GM18498 (cell line): Measurements from ENCODE around the gene ATXN7.
A peak's percentile ranks its signal among the peaks of the same experiment; 100 is the strongest.

ENCODE experiments used
- ATAC-seq: cut with Tn5 transposase; IDR thresholded peaks from one replicate; pipeline ENCODE4 v1.9.1; 2021; ENCODE audit warnings: mild to moderate bottlenecking, moderate library complexity; ENCODE audit not compliant: unreplicated experiment

The ATXN7 gene

DNA sequence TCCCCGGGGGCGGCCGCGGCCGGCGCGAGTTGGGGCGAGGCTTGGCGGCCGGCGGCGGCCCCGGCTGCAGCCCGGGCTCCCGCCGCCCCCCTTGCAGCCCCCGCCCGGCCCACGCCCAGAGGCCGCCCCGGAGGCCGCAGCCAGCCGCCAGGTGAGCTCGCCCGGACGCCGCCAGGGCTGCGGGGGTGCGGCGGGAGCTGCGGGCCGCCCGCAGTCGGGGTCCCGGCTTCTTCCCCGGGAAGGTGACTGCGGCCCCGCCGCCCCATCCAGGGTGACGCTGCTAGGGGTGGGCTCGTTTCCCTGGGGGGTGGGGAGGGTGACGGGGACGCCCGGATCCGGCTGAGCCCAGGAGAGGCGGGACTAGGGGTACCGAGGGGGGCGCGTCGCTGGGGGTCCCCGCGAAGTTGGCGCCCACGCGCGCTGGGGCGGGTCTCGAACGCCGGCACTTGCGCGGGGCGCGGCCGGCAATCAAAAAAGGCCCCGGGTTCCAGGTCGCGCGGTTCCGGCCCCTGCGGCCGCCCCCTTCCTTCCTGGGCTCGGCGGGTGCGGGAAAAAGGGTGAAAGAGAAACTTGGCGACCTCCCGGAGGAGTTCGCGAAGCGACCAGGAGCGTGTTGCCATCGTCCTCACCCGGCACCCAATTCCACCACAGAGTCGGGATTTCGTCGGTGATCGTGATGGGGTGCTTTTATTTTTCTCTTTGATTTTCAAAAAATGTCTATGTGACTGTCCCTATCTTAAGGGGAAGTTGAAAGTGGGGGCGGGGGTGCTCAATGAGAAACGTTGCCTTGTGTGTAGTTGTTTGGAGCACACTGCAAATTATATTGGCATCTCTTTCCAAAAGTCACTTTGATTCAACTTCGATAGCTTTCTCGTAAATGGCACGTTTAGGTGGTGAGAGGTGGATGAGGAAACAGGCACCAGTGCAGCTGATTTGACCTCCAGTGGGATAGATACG, 619 bp downstream of the ATXN7 start:
- peak; percentile 66 for ATAC-seq

DNA sequence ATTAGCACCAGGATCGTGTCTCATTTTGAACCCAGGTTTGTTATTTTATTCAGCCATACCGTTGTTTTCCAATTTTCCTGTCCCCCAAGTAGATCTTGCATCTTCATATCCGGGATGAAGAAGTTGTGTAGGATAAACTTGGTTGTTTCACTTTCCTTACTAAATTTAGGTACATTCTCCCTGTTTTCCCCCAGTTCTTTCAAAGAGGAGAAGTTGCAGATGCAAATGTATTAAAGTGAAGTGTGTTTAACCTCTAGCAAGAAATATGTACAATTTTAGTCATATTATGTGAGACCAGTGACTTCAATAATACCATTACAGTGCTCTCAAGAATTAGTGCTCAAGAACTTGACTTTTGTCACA, 1.3 kb downstream of the ATXN7 start:
- ATAC-seq: no peak

DNA sequence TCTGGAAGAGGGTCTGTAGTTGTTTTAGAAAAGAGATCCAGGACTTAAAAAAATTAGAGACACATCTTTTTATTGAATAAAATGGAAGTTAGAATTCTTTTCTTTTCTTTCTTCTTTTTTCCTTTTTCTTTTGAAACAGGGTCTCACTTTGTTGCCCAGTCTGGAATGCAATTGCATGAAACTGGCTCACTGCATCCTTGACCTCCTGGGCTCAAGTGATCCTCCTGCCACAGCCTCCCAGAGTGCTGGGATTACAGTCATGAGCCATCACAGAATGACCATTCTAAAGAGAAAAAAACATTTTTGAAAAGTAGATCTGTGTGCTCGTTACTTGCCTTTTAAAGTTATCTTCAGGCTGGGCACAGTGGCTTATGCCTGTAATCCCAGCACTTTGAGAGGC, 3.6 kb downstream of the ATXN7 start:
- ATAC-seq: no peak

DNA sequence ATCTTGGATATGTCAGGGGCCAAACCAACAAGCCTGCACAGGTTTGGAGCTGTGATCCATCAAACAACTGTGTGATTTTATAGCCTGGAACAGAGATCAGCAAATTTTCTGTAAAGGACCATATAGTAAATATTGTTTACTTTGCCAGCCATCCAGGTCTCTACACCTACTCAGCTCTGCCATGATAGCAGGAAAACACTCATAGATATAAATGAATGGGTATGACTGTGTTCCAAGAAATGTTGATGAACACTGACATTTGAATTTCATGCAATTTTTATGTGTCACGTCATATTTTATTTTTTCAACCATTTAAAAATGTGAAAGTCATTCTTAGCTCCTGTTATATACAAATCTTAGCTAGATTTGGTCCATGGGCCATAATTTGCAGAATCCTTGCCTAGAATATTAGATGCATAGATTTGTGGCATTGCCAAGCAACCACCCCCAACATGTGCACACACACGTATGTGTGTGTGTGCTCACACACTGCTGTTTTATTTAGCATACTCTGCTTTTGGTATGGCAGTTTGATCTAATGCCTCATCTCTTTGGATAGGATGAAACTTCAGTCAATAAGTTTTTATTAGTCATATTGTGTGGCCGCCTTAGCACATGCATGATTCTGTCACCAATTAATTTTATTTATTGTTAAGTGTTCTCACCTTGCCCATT, 6.4 kb downstream of the ATXN7 start:
- ATAC-seq: no peak

DNA sequence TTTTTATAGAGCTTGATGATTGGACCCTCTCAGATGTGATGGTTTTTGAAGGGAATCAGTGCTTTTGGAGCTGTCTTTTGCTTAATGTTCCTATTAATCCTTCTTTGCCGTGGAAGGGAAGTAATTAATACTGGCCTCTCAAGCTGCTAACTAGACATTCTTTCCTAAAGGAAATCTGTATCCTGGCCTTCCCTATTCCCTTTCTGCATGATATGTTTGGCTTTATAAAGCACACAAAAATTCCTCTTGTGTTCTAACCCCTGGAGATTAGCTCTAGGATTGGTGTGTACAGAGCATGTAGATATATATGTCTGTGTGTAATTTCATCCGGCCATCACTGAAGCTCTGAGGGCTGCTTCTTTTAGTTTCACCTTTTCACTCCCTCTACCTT, 6.9 kb downstream of the ATXN7 start:
- ATAC-seq: no peak

DNA sequence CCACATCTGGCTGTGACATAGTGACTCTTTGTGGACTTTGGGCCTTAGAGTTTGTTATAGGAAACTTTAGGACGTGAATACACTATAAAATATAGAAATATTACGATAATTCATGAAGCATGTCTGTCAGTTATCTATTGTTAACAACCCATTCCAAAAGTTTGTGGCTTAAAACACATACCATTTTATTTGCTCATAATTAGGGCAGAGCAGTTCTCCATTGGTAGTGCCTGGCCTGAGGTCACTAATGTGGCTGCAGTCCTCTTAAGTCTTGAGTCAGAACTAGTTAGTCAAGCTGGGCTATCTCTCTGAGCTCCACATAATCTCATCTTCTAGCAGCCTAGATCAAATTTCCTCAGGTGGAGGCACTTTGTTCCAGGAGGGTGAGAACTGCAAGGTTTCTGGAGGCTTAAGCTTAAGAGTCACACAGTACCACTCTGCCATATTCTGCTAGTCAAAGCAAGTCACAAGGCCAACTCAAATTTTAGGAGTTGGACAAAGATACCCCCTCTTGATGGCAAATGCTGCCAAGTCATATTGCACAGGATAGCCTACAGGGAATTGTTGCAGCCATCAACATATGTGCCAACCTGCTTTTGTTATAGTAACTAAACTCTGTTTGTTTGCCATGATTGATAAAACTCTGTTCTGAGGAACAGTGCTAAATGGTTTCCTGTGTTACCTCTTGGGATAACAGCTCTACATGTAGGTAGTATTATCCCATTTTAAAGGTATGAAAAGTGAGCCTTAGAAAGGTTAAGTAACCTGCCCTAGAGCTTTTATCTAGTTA, 8.7 kb downstream of the ATXN7 start:
- no peak for ATAC-seq

DNA sequence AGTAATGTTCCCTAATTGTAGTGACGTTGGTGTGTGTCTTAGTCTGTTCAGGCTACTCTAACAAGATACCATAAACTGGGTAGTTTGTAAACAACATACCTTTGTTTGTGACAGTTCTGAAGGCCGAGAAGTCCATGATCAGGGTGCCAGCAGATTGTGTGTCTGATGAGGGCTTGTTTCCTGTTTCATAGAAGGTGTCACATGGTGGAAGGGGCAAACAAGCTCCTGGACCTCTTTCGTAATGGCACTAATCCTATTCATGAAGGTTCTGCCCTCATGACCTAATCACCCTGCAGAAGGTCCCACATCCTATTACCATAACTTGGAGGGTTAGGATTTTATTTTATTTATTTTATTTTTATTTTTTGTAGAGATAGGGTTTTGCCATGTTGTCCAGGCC, 11.1 kb downstream of the ATXN7 start:
- no peak for ATAC-seq

DNA sequence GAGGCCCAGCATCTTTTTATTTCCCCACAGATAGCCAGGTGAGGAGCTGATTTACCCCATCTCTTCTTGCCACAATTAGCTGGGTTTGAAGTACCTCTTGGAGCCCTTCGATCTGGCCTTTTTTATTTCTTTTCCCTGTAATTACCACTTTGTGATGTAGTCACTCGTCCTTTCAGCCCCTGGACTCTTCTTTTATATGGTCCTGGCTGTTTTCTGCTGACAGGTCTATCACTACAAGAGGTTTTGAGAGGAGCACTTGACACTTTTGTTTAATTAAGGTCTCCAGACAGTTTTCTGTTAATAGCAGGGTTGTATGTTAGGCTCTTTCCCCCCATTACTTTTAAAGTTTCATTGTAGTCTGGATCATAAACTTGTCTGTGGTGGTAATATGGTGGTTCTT, 11.8 kb downstream of the ATXN7 start:
- no peak for ATAC-seq

DNA sequence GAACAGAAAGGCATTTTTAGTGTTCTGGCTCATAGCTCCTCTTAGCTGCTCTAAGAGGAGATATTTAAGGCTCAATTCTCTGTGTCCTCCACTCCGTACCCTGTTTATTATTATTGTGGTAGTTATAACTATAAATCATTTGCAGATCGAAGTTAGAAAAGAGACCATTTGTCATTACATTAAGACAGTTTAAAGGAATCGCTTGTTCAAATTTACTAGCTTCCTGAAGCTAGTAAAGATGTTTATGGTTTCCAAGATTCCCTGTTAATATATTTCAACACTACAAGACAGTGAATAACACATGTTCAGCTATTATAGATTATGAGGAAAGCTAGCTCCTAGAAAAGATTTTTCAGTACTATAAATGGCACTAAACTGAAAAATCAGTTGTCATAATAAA, 12.6 kb downstream of the ATXN7 start:
- ATAC-seq: no peak

DNA sequence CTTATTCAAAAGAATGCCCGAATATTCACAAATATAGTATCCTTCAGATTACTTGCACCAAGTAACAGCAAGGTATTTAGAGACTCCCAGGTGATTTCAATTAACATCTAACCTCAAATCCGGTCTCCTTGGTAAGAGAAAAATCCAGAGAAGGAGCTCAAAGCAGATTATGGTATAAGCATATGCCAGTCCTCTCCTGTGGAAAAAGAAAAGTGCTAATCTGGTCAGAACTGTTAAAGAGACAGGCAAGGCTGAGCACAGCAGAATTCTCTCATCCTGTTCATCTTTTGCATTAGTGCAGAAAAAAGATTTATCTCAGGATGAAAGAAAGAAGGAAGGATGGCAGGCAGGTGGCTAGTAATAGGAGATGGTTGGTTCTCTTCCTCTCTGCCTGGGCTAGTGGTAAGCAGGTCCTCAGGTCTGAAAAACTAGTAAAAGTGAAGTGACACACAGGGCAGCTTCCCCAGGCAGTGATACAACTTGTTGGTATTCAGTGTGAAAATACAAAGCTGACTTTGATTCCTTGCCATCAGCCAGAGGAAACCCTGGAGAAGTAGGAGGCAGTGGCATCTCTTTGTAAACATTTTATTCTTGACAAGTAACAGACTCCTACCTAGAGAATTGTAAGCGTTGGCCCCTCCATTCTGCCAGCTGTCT, 14.2 kb downstream of the ATXN7 start:
- ATAC-seq: no peak

DNA sequence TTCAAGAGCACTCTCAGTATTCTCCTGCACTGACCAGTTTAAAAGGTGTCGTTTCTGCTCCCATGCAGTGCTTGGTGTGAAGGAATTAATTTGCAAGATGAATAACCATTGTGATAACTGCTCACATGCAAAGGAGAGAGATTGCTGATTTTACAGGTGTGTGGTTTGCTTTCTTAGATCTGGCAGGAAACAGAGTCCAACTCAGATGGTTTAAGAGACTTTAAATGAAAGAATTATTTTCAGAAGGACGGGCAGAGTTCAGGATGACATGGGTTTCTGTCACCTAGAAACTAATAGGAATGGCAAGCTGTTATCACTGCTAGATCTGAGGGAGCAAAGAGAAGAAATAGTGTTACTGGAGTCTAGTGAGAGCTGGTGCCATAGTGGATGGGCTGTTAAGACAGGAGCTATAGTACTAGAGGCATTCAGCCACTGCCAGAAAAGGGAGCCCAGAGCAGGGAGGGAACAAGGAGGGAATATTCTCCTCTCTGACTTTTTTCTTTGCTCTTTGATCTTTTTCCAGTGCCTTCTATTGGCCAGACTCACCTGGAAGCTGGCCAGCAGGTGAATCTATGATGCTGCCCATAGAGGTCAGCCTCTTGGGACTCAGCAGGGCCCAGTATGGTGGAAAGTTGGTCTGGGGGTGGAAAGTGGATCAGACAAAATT, 14.9 kb downstream of the ATXN7 start:
- no peak for ATAC-seq

DNA sequence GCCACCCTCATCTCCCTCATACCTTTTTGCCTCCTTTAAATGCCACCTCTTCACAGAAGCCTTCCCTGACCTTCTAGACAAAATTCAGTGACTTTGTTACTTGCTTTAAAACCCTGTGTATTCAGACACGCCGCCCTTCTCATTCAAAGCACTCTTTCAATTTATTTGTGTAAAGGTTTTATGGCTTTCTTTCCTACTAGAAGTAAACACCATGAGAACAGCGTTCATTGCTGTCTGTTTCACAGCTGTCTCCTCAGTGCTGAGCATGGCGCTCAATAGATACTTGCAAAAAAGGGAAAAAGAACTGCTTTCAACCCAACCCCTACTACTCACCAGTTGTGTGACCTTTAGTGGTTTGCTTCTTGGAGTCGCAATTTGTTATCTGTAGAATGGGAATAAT, 17.0 kb downstream of the ATXN7 start:
- no peak for ATAC-seq

DNA sequence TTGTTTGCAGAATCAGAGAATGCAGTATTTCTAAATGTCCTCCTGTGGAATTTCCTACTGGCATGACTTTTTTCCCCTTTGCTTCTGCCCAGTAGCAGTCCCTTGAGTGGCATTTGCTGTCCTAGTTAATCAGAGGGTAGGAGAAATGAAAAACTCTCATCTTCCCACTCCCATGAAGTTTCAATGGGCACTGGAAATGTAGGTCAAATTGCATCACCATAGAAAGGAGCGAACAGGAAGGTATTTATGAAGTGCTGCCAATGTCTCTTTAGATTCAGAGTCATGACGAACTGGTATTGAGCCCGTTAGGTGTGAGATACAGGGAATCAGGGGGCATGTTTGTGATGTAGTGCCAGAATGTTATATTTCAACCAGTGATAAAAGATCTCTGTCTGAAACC, 23.2 kb downstream of the ATXN7 start:
- no peak for ATAC-seq

DNA sequence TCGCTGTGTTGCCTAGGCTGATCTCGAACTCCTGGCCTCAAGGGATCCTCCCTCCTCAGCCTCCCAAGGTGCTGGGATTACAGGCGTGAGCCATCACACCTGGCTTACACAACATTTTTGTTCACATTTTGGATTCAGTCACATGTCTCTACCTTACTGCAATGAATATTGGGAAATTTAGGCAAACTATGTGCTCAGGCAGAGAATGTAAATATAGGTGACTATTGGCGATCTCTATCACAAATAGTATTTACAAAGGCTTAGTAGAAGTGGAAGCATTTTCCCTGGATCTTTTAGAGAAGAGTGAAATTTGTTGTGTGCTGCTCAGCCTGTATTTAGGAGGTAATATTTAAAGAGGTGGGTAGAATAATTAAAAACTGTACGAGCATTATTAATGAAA, 27.9 kb downstream of the ATXN7 start:
- no peak for ATAC-seq

DNA sequence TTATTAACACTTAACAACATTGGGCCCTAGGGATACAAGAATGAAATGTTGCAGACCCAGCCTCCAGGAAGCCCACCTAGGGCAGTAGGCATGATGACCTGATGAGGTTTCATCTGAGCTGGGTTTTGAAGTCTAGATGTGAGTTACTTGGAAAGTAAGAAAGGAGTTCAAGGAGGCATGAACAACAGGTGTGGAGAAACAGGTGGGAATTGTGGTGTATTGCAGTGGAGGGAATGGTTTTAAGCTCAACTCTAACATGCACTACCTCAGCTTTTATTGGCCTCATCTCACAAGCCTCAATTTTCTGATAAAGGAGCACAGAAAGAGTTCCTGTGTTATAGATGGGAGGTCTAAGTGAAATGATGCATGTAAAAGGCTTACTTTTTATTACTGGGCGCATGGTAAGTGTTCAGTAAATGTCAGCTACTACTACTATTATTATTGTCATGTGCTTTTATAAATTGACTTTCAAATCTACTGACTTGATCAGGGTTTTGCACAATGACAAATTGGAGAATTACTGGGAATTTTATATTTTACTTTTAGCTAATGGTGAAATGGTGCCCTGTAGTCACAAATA, 29.2 kb downstream of the ATXN7 start:
- no peak for ATAC-seq

DNA sequence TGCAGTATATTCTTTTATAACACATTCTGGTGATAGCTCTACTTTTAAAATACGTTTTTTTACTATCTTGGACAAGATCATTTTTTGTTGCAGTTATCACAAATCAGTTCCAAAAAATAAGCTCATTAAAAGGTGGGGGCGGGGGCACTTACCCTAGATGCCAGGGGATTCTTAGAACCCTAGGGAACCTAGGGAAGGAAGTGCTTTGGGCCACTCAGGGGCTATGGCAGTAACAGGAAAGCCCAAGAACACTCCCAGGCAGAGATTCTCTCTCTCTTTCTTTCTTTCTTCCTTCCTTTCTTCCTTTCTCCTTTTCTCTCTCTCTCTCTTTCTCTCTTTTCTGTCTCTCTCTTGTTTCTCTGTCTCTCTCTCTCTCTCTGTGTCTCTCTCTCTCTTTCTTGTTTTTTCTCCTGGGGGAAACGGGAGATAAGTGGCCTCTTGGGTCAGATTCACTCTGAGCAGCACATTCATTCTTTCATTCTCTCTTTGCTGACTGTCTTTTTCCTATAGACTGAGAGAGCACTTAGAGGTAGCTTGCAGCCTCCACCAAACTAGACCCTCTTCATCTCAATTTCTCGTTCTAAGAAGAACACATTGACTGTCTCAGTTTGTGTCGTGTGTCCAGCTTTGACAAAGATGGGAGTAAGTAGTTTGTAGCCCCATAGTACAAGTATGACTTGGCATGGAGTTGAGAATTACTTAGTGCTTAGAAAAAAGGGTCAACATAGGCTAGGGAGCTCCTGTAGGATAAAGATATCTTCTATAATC, 31.9 kb downstream of the ATXN7 start:
- no peak for ATAC-seq

DNA sequence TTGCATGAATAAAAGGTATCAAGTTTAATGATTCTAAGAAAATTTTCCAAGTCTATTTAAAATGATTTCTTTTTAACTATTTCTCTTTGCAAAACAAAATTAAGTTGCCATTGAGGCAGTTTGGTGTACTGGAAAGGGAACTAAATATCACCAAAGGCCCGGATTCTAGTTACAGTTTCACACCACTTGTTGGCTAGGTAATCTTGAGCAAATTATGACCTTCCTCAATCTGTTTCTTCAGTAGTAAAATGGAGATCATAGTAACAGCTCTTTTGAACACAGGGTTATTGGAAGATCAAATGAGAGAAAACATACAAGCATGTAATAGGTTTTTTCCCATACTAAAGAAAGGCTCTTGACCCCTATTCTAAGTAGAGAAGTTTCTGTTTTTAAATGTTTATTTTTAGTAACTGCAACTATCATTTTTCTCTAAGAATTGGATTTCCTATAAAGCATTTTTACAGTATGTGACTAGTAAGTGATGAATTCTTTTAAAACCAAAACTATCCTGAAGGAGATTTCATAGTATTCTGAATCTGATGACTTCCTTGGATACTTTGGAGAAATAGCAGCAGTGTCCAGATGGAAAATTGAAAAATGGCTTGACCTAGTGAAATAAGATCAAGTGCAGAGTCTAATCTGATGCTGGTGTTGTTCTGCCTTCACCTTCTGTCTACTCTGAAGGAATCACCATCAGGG, 32.8 kb downstream of the ATXN7 start:
- peak; percentile 75 for ATAC-seq

DNA sequence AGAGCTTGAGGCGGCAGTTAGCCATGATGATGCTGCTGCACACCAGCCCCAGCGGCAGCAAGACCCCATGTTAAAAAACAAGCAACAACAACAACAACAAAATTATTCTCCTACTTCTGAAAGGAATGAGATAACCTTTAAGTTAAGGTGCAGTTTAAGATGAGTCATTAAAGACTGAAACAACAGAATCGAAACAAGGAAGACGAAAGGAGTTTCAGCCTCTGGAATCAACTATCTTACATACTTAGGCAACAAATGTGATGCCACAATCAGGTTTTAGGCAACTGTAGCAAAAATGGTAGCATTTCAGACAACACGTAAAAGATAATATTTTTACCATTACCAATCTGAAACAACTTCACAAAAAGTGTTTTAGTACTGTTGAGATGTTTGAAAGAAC, 36.3 kb downstream of the ATXN7 start:
- ATAC-seq: no peak

DNA sequence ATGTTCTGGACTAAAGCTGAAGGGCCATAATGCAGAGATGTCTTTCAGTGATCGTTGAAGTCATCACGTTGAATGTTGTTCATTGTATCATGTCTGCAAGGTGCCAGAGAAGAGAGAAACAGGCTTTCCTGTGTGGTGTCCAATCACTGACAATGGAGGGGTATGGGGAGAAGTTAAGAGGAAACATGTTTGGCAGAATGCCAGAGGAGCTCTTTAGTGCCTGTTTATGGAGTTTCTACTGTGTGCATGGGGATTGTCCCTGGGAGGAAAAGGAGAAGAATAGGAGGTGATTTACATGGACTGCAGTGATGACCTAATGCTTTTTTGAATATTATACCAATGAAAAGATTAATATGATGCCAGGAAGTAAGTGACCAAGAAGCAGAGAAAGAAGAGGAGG, 36.8 kb downstream of the ATXN7 start:
- no peak for ATAC-seq
